CD8-positive, alpha-beta memory T cell (primary cell): ENCODE data around the gene YPEL4. TPM values are rescaled to one million over a fixed set of nuclear protein-coding genes. Genes with fewer than 3 reads are reported as not detected.
"Not testable (repeated sequence)": the region's sequence is repeated elsewhere in the genome, so short reads cannot be mapped to it uniquely, and the experiment has no call there.

Source experiments
- CTCF ChIA-PET: fragments of 350-600 bp; sonication (Branson Sonifier 250); formaldehyde crosslinking; loops from one replicate; lab custom pipeline; 2021; ENCODE audit warnings: antibody characterized with exemption; lab: Charles Lee
- POLR2A ChIA-PET: fragments of 350-600 bp; sonication (Branson Sonifier 250); formaldehyde crosslinking; loops from one replicate; lab custom pipeline; 2021; ENCODE audit warnings: antibody characterized with exemption; lab: Charles Lee
- DNase-seq, 5 donors: peaks; one replicate each; pipeline versions ENCODE4 v3.0.0 to v3.0.0-alpha.2; 2020 to 2022; ENCODE audit warnings: mixed read lengths in 1 of 5
- H3K27ac ChIP-seq: one replicate; pipeline ENCODE4 v1.7.0; 2013; ENCODE audit warnings: low read depth, mild to moderate bottlenecking, low read length, moderate library complexity
- H3K27me3 ChIP-seq: 2 replicates; pipeline ENCODE4 v1.7.0; 2013; ENCODE audit warnings: low read length, mild to moderate bottlenecking; ENCODE audit not compliant: insufficient read depth, poor library complexity, severe bottlenecking
- H3K36me3 ChIP-seq: 2 replicates; pipeline ENCODE4 v1.7.0; 2013; ENCODE audit warnings: mild to moderate bottlenecking, low read length, moderate library complexity; ENCODE audit not compliant: insufficient read depth
- H3K4me1 ChIP-seq: 2 replicates; pipeline ENCODE4 v1.7.0; 2013; ENCODE audit warnings: mild to moderate bottlenecking, low read length, moderate library complexity; ENCODE audit not compliant: insufficient read depth
- H3K4me3 ChIP-seq: 2 replicates; pipeline ENCODE4 v1.7.0; 2013; ENCODE audit warnings: mild to moderate bottlenecking, low read length
- H3K9me3 ChIP-seq: 2 replicates; pipeline ENCODE4 v1.7.0; 2013; ENCODE audit warnings: mild to moderate bottlenecking, low read length
- H3K27ac Mint-ChIP-seq, 8 donors: one replicate each; pipeline ENCODE4 v1.8.0; 2020 to 2021; ENCODE audit warnings: mixed read lengths in 8 of 8, mild to moderate bottlenecking in 6 of 8, inconsistent platforms in 3 of 8, moderate library complexity in 3 of 8
- H3K27me3 Mint-ChIP-seq, 2 donors: one replicate each; pipeline ENCODE4 v1.8.0; 2020 to 2021; ENCODE audit warnings: mixed read lengths in 2 of 2, mild to moderate bottlenecking in 1 of 2, moderate library complexity in 1 of 2
- H3K36me3 Mint-ChIP-seq, 3 donors: one replicate each; pipeline ENCODE4 v1.8.0; 2020 to 2021; ENCODE audit warnings: mixed read lengths in 3 of 3, inconsistent platforms in 1 of 3, mild to moderate bottlenecking in 1 of 3
- H3K4me1 Mint-ChIP-seq, 3 donors: one replicate each; pipeline ENCODE4 v1.8.0; 2020 to 2021; ENCODE audit warnings: mixed read lengths in 3 of 3, inconsistent platforms in 1 of 3, mild to moderate bottlenecking in 1 of 3
- H3K4me3 Mint-ChIP-seq, 7 donors: one replicate each; pipeline ENCODE4 v1.8.0; 2020 to 2021; ENCODE audit warnings: mixed read lengths in 7 of 7, mild to moderate bottlenecking in 6 of 7, moderate library complexity in 4 of 7, inconsistent platforms in 2 of 7
- H3K9me3 Mint-ChIP-seq, 5 donors: one replicate each; pipeline ENCODE4 v1.8.0; 2020 to 2022; ENCODE audit warnings: mixed read lengths in 5 of 5, mild to moderate bottlenecking in 3 of 5, moderate library complexity in 2 of 5, inconsistent platforms in 1 of 5
- polyA plus RNA-seq: library from polyadenylated mRNA; unstranded; fragments of 300-500 nt; fragmentation: Illumina TruSeq; gene quantifications from one replicate; pipeline ENCODE4 v1.2.3, GENCODE V29; 2021
- total RNA-seq, 2 experiments: library from RNA; stranded (reverse); gene quantifications; one replicate each; pipeline ENCODE4 v1.2.3, GENCODE V29; 2021

YPEL4 gene
- total and polyA plus RNA-seq, 3 experiments from 2014 or later, result 0.37 to 1.7 (median 1.0) TPM

- Histone ChIP-seq H3K9me3 (no peaks in the 10 kb centered on the region), H3K4me3 (peak overlapping the region; percentile 95), H3K4me1 (peaks cover 13% of the 10 kb centered on the region), H3K27me3 (no peaks in the 10 kb centered on the region), H3K27ac (peak overlapping the region; percentile 92), H3K36me3 (peaks cover 35% of the 10 kb centered on the region)
- Mint-ChIP-seq H3K36me3 (peaks cover 10 to 42% (median 10%) of the 10 kb centered on the region in 3 donors), H3K27ac (peak overlapping the region; percentile 91 to 99 (median 98)), H3K4me3 (peak overlapping the region; percentile 92 to 98 (median 96)), H3K27me3 (no peaks in the 10 kb centered on the region), H3K4me1 (peaks cover 26 to 49% (median 37%) of the 10 kb centered on the region in 3 donors), H3K9me3 (no peaks in the 10 kb centered on the region)
- ChIA-PET POLR2A (interaction anchor here (1.0 kb wide), 1 partner anchor 84 kb away, joined by 3 read pairs; the partner anchor contains the start of gene SELENOH), CTCF (interaction anchor here (1.1 to 3.5 kb wide), 4 partner anchors 9 to 1514 kb away, joined by 3 to 15 read pairs (median 6); partner anchors contain the start of genes DTX4 and UBE2L6)
- no peak for DNase-seq
Measured at GRCh38 chr11:57658023-57658361, 8.3 kb upstream of the YPEL4 start.

DNA sequence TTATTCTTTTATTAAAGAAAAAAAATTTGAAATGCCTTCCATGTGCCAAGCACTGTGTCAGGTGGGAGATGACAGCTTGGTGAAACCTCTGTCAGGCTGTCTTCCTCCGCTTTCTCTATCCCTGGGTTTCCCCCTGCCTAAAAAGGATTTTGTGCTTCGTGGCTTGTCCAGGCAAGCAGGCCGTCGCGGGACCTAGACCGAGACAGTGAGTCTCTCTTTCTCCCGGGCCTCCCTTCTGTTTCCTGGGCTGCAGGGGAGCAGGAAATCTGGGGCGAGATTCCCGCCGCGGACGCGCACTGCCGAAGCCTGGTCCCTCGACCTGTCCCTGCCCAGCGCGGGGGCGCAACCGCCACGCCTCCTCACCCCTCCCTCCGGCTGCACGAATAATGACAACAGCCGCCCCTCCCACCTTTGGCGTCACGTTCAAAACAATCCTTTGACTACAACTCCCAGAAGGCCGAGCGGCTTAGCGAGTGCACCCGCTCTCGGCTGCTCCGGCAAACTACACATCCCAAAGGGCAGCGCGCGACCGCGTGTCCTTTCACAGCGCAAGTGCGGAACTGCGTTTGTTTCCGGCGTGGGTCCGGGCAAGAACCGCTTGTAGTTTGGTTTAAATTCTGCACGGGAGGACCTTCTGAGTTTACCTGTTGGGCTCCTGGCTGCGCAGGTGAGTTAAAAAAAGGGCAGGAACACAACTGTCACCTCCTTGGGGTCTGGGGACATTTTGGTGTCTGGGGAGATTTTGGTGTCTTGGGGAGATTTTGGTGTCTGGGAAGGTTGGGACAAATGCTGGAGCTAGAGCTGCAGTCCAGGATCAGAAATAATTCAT is 7.7 kb upstream of the YPEL4 start, which contains the start of gene CLP1:
Gene CLP1 (plus strand): TSS at position 569 of the 829 bp plus-strand sequence. CDS start 1,715 bp downstream, outside the sequence.
- no peaks in the 10 kb centered on the region for H3K9me3 Mint-ChIP-seq
- POLR2A ChIA-PET, result interaction anchor here (0.5 to 1.1 kb wide), 3 partner anchors 10 to 191 kb away, joined by 3 to 8 read pairs (median 4); partner anchors contain the start of genes SELENOH and ZDHHC5

GRCh38 chr11:57656885-57657193 is 7.1 kb upstream of the YPEL4 start:
- Histone ChIP-seq H3K4me3 (peak overlapping the region; percentile 95), H3K27me3 (no peaks in the 10 kb centered on the region), H3K27ac (peak overlapping the region; percentile 92), H3K9me3 (no peaks in the 10 kb centered on the region), H3K36me3 (peaks cover 27% of the 10 kb centered on the region), H3K4me1 (peaks cover 13% of the 10 kb centered on the region)
- Mint-ChIP-seq H3K4me3 (peak overlapping the region; percentile 92 to 98 (median 96)), H3K4me1 (peaks cover 25 to 49% (median 45%) of the 10 kb centered on the region in 3 donors), H3K27ac (peak overlapping the region; percentile 91 to 99 (median 97)), H3K27me3 (no peaks in the 10 kb centered on the region), H3K9me3 (no peaks in the 10 kb centered on the region), H3K36me3 (peaks cover 3 to 33% (median 6%) of the 10 kb centered on the region in 3 donors)
- POLR2A ChIA-PET, result interaction anchor here (0.5 to 1.1 kb wide), 2 partner anchors 11 to 191 kb away, joined by 4 to 8 read pairs; partner anchors contain the start of gene ZDHHC5
- CTCF ChIA-PET, result interaction anchor here (2.0 to 3.5 kb wide), 2 partner anchors 12 to 89 kb away, joined by 10 to 15 read pairs; partner anchors contain the start of gene UBE2L6
- no peak for DNase-seq

More for the DNA sequence above, 7.7 kb upstream of the YPEL4 start, which contains the start of gene CLP1:
- H3K9me3 ChIP-seq, result no peaks in the 10 kb centered on the region
- CTCF ChIA-PET, result interaction anchor here (1.1 to 3.5 kb wide), 3 partner anchors 9 to 89 kb away, joined by 3 to 15 read pairs (median 10); partner anchors contain the start of gene UBE2L6
- H3K4me3 ChIP-seq, result peak within 1 kb of the TSS; percentile 95
- H3K4me1 ChIP-seq, result peaks cover 13% of the 10 kb centered on the region
- peaks cover 30% of the 10 kb centered on the region for H3K36me3 ChIP-seq
- H3K27ac ChIP-seq, result peak within 1 kb of the TSS; percentile 92
- peak; percentile 98 to 99 (median 99) for DNase-seq
- Mint-ChIP-seq H3K36me3 (peaks cover 6 to 37% (median 9%) of the 10 kb centered on the region in 3 donors), H3K4me3 (peak within 1 kb of the TSS; percentile 92 to 98 (median 96)), H3K27me3 (no peaks in the 10 kb centered on the region), H3K27ac (peak within 1 kb of the TSS; percentile 91 to 99 (median 98)), H3K4me1 (peaks cover 27 to 52% (median 43%) of the 10 kb centered on the region in 3 donors)
- no peaks in the 10 kb centered on the region for H3K27me3 ChIP-seq

GRCh38 chr11:57653163-57653562 is 3.5 kb upstream of the YPEL4 start:
- peaks cover 30% of the 10 kb centered on the region for H3K4me1 ChIP-seq
- no peaks in the 10 kb centered on the region for H3K9me3 ChIP-seq
- H3K36me3 ChIP-seq, result no peaks in the 10 kb centered on the region
- CTCF ChIA-PET, result no interaction called here
- Mint-ChIP-seq H3K27ac (peak overlapping the region in 6 of 8 donors; percentile 6 to 89 (median 82)), H3K36me3 (peaks cover 0 to 12% (median 0%) of the 10 kb centered on the region in 3 donors), H3K9me3 (no peaks in the 10 kb centered on the region), H3K4me1 (peaks cover 32 to 54% (median 47%) of the 10 kb centered on the region in 3 donors), H3K27me3 (peaks cover 9 to 12% of the 10 kb centered on the region in 2 donors), H3K4me3 (peak overlapping the region in 1 of 7 donors; percentile 79)
- H3K27me3 ChIP-seq, result peaks cover 8% of the 10 kb centered on the region
- POLR2A ChIA-PET, result interaction anchor here (1.2 kb wide), 1 partner anchor 12 kb away, joined by 5 read pairs; no protein-coding TSS in a partner anchor
- H3K4me3 ChIP-seq, result no peak overlapping the region
- no peak overlapping the region for H3K27ac ChIP-seq
- DNase-seq, result no peak

- POLR2A ChIA-PET, result interaction anchor here (1.2 kb wide), 1 partner anchor 12 kb away, joined by 5 read pairs; no protein-coding TSS in a partner anchor
- Mint-ChIP-seq H3K27me3 (peaks cover 14 to 17% of the 10 kb centered on the region in 2 donors), H3K4me1 (peaks cover 32 to 54% (median 46%) of the 10 kb centered on the region in 3 donors), H3K27ac (peak overlapping the region in 6 of 8 donors; percentile 61 to 97 (median 87)), H3K36me3 (peaks cover 0 to 7% (median 0%) of the 10 kb centered on the region in 3 donors), H3K9me3 (no peaks in the 10 kb centered on the region), H3K4me3 (peak overlapping the region in 6 of 7 donors; percentile 41 to 75 (median 66))
- Histone ChIP-seq H3K36me3 (no peaks in the 10 kb centered on the region), H3K4me3 (no peak overlapping the region), H3K9me3 (no peaks in the 10 kb centered on the region), H3K27ac (no peak overlapping the region), H3K27me3 (peaks cover 12% of the 10 kb centered on the region), H3K4me1 (peaks cover 27% of the 10 kb centered on the region)
- CTCF ChIA-PET, result no interaction called here
- no peak for DNase-seq
Measured at GRCh38 chr11:57652662-57653061, 3.0 kb upstream of the YPEL4 start.

- peaks cover 19 to 21% of the 10 kb centered on the region in 2 donors for H3K27me3 Mint-ChIP-seq
- POLR2A ChIA-PET, result interaction anchor here (1.2 kb wide), 1 partner anchor 11 kb away, joined by 5 read pairs; no protein-coding TSS in a partner anchor
- H3K36me3 ChIP-seq, H3K4me3 ChIP-seq, H3K9me3 ChIP-seq, H3K9me3 Mint-ChIP-seq, H3K36me3 Mint-ChIP-seq, H3K27ac ChIP-seq: not testable (repeated sequence)
- H3K4me1 ChIP-seq, result peaks cover 27% of the 10 kb centered on the region
- H3K27me3 ChIP-seq, result peaks cover 17% of the 10 kb centered on the region
- H3K27ac Mint-ChIP-seq, result peak overlapping the region in 7 of 8 donors; percentile 46 to 97 (median 87)
- peak overlapping the region in 6 of 7 donors; percentile 41 to 75 (median 66) for H3K4me3 Mint-ChIP-seq
- CTCF ChIA-PET, result interaction anchor here (0.8 kb wide), 1 partner anchor 194 kb away, joined by 4 read pairs; no protein-coding TSS in a partner anchor
- H3K4me1 Mint-ChIP-seq, result peaks cover 29 to 54% (median 42%) of the 10 kb centered on the region in 3 donors
- peak in 4 of 5 donors; percentile 29 to 51 (median 41) for DNase-seq
Measured at GRCh38 chr11:57652230-57652629, 2.5 kb upstream of the YPEL4 start.

GRCh38 chr11:57651408-57651807 is 1.7 kb upstream of the YPEL4 start:
- Mint-ChIP-seq H3K4me1 (peaks cover 29 to 56% (median 33%) of the 10 kb centered on the region in 3 donors), H3K36me3 (peaks cover 0 to 4% (median 0%) of the 10 kb centered on the region in 3 donors), H3K27me3 (peaks cover 27 to 29% of the 10 kb centered on the region in 2 donors), H3K4me3 (peak overlapping the region in 2 of 7 donors; percentile 46 to 75), H3K27ac (peak overlapping the region in 6 of 8 donors; percentile 81 to 98 (median 90)), H3K9me3 (no peaks in the 10 kb centered on the region)
- H3K4me1 ChIP-seq, result peaks cover 19% of the 10 kb centered on the region
- ChIA-PET CTCF (interaction anchor here (0.8 to 0.9 kb wide), 2 partner anchors 150 to 193 kb away, joined by 3 to 4 read pairs; no protein-coding TSS in a partner anchor), POLR2A (no interaction called here)
- DNase-seq, result no peak
- no peaks in the 10 kb centered on the region for H3K36me3 ChIP-seq
- peaks cover 25% of the 10 kb centered on the region for H3K27me3 ChIP-seq
- no peak overlapping the region for H3K27ac ChIP-seq
- H3K4me3 ChIP-seq, result no peak overlapping the region
- no peaks in the 10 kb centered on the region for H3K9me3 ChIP-seq
